Ramos (cell line): Measurements from ENCODE around the gene EPAS1.
"Not testable (repeated sequence)": the region's sequence is repeated elsewhere in the genome, so short reads cannot be mapped to it uniquely, and the experiment has no call there.

Source experiments
- in situ Hi-C: fragments of 300-500 bp; cut with MboI; formaldehyde crosslinking; loops from one replicate; pipeline ENCODE4 v1.14.3; 2022; ENCODE audit warnings: low sequenced_read_pairs; ENCODE audit not compliant: unreplicated experiment

EPAS1 gene

GRCh38 chr2:46392561-46393346 lies 95.5 kb downstream of the EPAS1 start:
- in situ Hi-C loops, result no loop called here

- in situ Hi-C loops, result no loop called here
Measured at GRCh38 chr2:46393347-46393820, 96.2 kb downstream of the EPAS1 start.

GRCh38 chr2:46393865-46394264 lies 96.7 kb downstream of the EPAS1 start:
- in situ Hi-C loops, result no loop called here

GRCh38 chr2:46394649-46395510 lies 97.7 kb downstream of the EPAS1 start:
- in situ Hi-C loops, result no loop called here

- in situ Hi-C loops, result not testable (repeated sequence)
Measured at GRCh38 chr2:46395730-46396129, 98.5 kb downstream of the EPAS1 start.

- in situ Hi-C loops, result no loop called here
Measured at GRCh38 chr2:46400016-46400415, 102.8 kb downstream of the EPAS1 start.

- in situ Hi-C loops, result no loop called here
Measured at GRCh38 chr2:46402874-46403273, 105.7 kb downstream of the EPAS1 start.

- in situ Hi-C loops, result no loop called here
Measured at GRCh38 chr2:46404181-46404759, 107.1 kb downstream of the EPAS1 start.

- in situ Hi-C loops, result no loop called here
Measured at GRCh38 chr2:46407852-46408455, 110.7 kb downstream of the EPAS1 start.

GRCh38 chr2:46409756-46410155 lies 112.5 kb downstream of the EPAS1 start:
- in situ Hi-C loops, result no loop called here

DNA sequence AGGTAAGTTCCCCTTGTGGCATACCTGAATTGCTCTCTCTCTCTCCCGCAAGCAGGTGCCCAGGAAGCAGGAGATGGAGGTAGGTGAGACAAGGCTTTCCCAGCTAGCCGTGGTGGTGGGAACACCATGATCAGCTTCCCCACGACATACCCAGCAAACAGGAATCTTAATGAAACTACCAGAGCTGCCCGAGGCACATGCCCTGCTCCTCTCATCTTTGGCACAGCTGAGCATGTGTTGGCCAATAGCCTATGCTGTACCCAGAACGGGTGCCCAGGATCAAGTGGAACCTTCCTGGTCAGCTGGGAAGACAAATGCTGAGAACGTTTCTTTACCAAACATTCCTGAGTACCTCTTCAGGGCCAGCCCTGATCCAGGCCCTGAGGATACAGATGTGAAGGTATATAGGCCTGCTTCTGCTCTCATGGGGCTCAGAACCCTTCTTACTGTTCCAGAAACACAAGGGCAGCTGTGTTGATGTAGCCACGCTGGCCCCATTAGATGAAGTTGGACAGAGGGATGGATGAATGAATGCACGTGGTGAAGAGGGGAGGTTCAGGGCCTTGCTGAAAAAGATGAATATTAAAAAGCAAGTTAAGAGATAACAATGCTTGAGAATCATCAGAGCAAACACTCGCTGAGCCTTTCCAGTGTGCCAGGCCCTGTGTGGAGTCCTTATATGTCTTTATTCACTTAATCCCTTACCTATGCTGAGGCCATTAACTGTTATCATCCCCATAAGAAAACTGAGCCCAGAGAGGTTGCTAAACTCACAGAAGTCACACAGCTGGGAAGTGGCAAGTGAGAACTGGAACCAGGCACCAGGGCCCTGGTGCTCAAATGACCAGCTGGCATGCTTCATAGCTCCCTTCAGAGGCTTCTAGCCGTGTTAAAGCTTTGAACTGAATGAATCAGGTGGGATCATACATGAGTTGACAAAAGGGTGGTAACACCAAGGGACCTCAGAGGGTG lies 113.4 kb downstream of the EPAS1 start:
- in situ Hi-C loops, result no loop called here

DNA sequence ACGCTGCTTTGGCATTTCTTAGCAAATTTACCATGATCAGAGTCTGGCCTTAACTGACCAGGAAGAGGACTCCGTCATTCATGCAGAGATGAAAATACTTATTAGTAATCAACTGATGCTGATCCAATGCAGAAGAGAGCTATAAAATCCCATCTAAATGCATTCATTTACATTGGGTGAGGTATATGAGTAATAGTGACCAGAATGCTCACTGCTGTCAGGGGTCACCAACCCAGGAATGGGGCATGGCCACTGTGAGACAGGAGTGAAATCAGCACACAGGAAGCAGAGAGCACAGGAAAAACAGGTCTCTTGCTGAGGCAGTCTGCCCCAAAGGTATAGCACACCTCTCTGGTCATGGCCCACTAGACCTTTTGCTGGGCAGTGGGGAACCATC lies 114.0 kb downstream of the EPAS1 start:
- in situ Hi-C loops, result no loop called here

- in situ Hi-C loops, result no loop called here
Measured at GRCh38 chr2:46411985-46412384, 114.8 kb downstream of the EPAS1 start.

DNA sequence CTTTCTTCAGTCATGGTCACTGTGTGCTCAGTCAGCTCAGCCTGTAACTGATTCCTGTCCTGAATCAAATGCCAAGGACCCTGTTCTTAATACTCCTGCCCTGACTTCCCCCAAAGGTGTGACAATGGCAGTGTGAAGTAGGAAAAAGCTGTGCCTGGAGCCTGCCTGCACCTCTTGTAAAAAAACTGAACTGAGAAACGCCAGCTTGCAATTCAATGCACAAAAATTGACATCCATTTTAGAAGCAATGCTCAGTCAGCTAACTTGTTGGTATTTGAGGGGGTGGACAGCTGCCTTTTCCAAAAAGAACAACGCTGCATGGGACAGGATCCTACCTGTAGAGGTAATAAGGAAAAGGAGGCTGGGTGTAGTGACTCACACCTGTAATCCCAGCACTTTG lies 115.9 kb downstream of the EPAS1 start:
- in situ Hi-C loops, result no loop called here

DNA sequence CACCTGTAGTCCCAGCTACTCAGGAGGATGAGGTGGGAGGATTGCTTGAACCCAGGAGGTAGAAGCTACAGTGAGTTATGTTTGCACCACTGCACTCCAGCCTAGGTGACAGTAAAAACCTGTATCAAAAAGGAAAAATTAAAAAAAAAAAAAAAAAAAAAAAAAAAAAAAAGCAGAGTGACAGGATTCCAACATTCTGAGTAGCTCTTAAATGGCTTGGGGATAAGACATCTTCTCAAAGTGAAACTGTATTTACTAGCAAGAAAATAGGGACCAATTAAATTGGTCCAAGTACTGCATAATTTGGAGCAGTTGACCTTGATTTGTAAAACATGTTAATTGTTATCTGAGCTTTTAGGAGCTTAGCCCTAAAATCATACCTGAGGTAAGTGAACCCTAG lies 116.4 kb downstream of the EPAS1 start:
- in situ Hi-C loops, result no loop called here

DNA sequence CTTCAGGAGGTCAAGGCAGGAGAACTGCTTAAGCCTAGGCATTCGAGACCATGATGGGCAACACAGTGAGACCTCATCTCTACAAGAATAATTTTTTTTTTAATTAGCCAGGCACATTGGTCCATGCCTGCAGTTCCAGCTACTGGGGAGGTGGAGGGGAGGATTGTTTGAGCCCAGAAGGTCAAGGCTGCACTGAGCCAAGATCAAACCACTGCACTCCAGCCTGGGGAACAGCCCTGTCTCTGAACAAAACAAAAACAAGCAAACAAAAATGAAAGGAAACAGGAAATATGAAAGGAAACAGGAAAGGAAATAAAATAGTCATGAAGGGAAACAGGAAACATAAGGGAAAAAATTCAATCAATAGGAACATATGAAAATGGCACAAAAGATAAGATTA lies 117.5 kb downstream of the EPAS1 start:
- in situ Hi-C loops, result no loop called here

GRCh38 chr2:46416280-46416679 lies 119.1 kb downstream of the EPAS1 start:
- in situ Hi-C loops, result no loop called here

DNA sequence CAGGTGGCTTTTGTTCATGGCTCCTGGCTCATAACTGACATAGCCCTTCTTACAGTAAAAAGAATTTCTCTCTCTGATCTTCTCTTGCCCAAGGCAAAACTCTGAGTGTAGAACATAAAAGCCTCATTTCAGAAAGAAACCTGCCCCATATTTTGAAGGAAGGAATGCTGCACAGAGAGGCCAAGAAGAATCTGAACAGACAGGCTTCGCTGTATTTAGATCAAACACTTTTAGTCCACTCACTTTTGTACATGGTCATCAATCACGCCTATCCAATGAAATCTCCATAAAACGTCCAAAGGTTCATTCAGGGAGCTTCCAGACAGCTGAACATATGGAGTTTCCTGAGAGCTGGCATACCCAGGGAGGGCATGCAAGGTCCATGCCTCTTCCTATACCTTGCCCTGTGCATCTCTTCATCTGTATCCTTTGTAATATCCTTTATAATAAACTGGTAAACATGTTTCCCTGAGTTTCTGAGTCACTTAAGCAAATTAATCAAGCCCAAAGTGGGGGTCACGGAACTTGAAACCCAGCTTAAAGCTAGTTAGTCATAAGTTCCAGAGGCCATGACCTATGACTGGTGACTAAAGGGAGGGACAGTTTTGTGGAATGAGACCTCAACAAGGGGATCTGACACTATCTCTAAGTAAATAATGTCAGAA lies 119.7 kb downstream of the EPAS1 start:
- in situ Hi-C loops, result no loop called here

GRCh38 chr2:46420945-46421344 lies 123.7 kb downstream of the EPAS1 start:
- in situ Hi-C loops, result no loop called here
